Cardiac fibroblast (primary cell): ENCODE data around the gene ETFA.

Experiments
- DNase-seq, 2 donors: peaks; one replicate each; pipeline versions ENCODE4 v3.0.0 to v3.0.0-alpha.2; 2010; ENCODE audit warnings: low read depth in 2 of 2
- H3K4me3 ChIP-seq, 2 donors: replicated peaks in 1 of 2; 1 replicate in 1 of 2; 2 replicates in 1 of 2; pipeline ENCODE4 v1.5.1; 2011; ENCODE audit warnings: low read depth in 2 of 2, low read length in 2 of 2, mild to moderate bottlenecking in 2 of 2, moderate library complexity in 1 of 2
- TF ChIP-seq, protein P1 (sequence below): IDR thresholded peaks from one replicate; pipeline ENCODE4 v1.5.1; 2011; ENCODE audit warnings: low read depth, mild to moderate bottlenecking, low read length, inconsistent platforms

The ETFA gene

DNA sequence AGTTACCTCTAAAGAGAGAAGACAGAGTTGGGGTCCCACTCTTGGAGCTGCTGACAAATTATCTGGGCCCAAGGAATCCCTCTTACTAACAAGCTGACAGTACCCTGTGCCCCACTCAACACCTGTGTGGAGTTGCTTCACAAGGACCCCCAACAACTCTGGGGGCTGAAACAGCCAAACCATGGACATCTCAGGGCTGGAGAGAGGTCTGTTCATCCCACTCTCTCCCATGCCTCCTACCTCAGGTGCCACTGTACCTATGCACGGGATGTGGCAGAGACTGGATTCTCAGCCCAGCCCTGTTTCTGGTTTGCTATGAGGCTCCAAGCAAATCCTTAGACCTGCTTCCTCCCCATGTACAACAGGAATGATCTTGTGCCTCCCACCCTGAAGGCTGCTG, 101.7 kb downstream of the ETFA start:
- TF ChIP-seq, protein P1, sequence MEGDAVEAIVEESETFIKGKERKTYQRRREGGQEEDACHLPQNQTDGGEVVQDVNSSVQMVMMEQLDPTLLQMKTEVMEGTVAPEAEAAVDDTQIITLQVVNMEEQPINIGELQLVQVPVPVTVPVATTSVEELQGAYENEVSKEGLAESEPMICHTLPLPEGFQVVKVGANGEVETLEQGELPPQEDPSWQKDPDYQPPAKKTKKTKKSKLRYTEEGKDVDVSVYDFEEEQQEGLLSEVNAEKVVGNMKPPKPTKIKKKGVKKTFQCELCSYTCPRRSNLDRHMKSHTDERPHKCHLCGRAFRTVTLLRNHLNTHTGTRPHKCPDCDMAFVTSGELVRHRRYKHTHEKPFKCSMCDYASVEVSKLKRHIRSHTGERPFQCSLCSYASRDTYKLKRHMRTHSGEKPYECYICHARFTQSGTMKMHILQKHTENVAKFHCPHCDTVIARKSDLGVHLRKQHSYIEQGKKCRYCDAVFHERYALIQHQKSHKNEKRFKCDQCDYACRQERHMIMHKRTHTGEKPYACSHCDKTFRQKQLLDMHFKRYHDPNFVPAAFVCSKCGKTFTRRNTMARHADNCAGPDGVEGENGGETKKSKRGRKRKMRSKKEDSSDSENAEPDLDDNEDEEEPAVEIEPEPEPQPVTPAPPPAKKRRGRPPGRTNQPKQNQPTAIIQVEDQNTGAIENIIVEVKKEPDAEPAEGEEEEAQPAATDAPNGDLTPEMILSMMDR: no peak
- DNase-seq: no peak
- no peak overlapping the region for H3K4me3 ChIP-seq

DNA sequence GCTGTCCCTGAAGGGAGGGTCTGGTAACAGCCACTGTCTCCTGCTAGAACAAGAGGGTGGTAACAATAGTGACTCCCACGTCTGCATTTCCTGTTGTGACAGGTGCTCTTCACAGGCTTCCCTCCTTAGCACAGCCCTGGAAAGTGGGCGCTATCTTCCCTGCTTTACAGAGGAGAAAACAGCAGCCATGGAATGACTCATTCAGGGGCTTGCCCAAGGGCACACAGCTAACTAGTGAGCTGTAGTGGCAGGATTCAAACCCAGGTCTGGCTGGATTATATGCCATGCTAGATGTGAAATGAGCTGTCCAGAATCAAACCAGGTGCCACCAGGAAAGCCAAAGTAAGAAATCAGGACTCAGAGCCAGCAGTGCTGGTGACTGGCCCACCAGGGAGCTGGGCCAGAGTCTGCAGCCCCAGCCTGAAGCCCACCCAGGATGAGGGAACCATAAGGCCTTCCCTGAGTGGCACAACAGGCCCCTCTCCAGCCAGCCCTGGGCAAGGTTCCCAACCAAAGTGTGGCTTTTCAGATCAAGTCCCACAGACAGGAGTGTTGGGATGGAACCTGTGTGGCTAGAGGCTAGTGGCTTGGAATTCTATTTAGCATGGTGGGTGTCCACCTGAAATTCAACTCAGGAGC, 102.4 kb downstream of the ETFA start:
- no peak overlapping the region for H3K4me3 ChIP-seq
- peak in 1 of 2 donors; percentile 36 for DNase-seq
- TF ChIP-seq, protein P1: no peak

DNA sequence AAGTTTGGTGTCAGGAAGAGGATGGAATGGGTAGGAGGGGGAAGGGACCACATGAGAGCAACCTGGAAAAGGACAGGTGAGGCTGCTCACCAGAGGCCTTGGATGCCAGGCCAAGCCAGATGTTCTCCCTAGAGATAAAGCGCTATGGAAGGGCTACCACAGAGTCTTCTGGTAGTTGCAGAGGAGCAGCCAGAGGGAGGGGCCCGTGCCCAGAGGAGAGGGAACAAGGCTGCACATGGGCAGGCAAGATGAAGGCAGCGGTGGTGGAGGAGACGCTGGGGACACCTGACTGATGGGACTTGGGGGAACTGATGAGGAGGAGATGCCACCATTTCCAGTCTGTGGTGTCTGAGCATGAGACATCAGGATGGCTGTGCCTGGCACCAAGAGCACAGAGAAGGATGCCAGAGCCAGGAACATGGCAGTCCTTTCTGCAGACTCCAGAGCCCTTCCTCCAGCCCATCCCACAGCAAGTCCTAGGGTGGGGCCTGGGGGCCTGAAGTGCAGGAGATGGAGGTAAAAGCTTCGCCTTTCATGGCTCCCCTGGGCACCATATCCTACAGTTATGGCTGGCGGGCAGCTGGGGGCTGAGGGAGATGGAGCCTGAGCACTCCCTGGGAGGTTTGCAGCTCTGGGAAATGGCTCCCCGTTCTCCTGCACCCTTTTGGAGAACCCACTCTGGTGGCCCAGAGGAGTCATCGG, 103.0 kb downstream of the ETFA start:
- DNase-seq: no peak
- H3K4me3 ChIP-seq: no peak overlapping the region
- TF ChIP-seq, protein P1: no peak

DNA sequence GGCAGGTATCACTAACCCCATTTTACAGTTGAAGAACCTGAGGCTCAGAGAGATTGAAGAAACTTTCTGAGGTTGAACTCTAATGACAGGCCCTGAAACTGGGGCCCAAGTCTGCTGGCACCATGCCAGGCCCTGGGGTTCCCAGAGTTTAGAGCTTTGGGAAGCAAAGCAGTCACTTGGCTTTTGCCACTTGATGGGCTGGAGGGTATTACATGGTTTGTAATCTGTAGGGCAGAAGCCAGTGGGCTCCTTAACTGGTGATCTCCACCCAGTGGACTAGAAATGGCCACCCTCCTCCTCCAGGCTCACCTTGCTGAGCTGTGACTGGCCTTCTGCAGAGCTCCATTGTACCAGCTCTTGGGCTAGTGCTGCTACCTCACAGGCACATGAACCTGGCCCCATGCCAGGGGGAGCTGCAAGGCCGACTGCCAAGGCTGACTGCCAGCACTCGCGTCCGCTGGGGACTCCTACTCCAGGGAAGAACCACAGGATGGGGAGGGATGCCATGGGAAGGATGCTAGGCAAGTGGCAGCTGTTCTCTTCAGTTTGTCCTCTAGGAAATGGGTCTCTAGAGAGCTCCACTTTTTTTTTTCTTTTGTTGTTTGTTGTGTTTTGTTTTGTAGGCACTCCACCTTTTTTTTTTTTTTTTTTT, 104.8 kb downstream of the ETFA start:
- H3K4me3 ChIP-seq: no peak overlapping the region
- peak; percentile 53 to 91 for DNase-seq
- TF ChIP-seq, protein P1: no peak

DNA sequence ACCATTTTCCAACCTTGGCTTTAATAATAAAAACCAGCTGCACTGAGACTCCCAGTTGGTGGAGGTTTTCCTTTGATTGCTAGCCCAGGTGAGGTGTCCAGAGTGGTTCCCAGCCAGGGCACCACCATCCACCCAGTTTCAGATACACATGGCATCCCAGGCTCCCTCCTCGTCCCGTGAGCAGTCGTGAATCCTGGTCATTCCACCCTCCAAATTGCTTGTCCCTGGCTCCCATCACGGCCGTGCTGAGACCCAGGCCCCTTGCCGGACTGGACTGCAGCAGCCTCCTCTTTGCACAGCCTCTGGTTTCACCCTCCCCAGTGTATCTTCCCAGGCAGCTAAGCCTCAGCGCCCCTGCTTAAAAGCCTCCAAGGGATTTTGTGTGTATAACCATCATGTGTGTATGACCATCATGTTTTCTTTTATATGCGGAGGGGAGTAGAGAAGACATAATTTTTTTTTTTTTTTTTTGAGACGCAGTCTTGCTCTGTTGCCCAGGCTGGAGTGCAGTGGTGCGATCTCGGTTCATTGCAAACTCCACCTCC, 106.3 kb downstream of the ETFA start:
- H3K4me3 ChIP-seq: no peak overlapping the region
- TF ChIP-seq, protein P1: no peak
- DNase-seq: no peak

DNA sequence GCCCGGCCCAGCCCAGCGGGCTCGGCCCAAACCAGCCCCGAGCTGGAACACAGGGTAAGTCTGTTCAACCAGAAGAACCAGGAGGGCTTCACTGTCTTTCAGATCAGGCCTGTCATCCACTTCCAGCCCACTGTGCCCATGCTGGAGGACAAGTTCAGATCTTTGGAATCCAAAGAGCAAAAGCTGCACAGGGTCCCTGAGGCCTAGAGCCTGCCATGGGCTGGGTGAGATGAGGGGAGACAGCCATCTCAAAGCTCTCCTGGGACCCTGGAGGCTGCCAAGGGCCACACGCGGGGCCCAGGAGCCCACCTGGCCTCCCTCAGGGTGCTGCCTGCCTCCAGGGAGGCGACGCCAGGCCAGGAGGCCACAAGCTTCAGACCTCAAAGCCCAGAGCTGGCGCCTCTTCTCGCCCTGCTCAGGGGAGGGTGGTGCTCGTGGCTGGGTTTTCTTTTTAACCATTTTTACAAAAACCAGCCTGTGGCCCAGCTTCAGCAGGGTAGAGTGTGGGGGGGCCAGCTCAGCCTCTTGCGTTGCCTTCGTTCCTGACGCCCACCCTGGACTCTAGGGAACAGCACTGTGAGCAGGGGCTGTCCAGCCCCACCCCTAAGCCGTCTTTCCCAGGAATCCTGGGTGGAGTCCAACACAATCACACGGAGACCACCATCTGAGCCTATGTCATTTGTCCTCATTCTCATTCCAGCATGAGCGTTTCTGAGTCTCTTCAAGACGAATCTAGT, 107.0 kb downstream of the ETFA start:
- H3K4me3 ChIP-seq: no peak overlapping the region
- TF ChIP-seq, protein P1: no peak
- no peak for DNase-seq
